ENCODE results near the gene FAM107A. TPM values are rescaled to one million over a fixed set of nuclear protein-coding genes. Genes with fewer than 3 reads are reported as not detected.
A peak's percentile ranks its signal among the peaks of the same experiment; 100 is the strongest.

Gene FAM107A
- polyA plus RNA-seq, 4 donors: 1.0 to 40.7 (median 2.8) TPM

GRCh38 chr3:58544541-58544940 lies 32.6 kb downstream of the FAM107A start:
- Histone ChIP-seq H3K27ac (ENCODE audit: low read depth in 1 of 3, low read length in 2 of 3) (no peak overlapping the region), H3K4me3 (ENCODE audit: low read depth in 1 of 3, low read length in 3 of 3) (no peak overlapping the region), H3K9me3 (ENCODE audit: control insufficient read depth in 2 of 2, insufficient read depth in 1 of 2, low read depth in 1 of 2, low read length in 1 of 2) (no peaks in the 10 kb centered on the region), H3K4me1 (ENCODE audit: control insufficient read depth in 3 of 3, insufficient read depth in 2 of 3, low read depth in 1 of 3, low read length in 2 of 3) (no peaks in the 10 kb centered on the region), H3K27me3 (ENCODE audit: control insufficient read depth in 3 of 3, insufficient read depth in 3 of 3, low read length in 3 of 3) (no peaks in the 10 kb centered on the region), H3K36me3 (ENCODE audit: control insufficient read depth in 3 of 3, insufficient read depth in 2 of 3, low read depth in 1 of 3, low read length in 3 of 3) (no peaks in the 10 kb centered on the region)
- FAIRE-seq (no peak), DNase-seq (no peak)
- WGBS, 3 donors: 86 to 95% (median 92%) methylated on average over 3 of the region's 3 CpGs

GRCh38 chr3:58540176-58540858 lies 36.9 kb downstream of the FAM107A start:
- Histone ChIP-seq H3K27me3 (ENCODE audit: control insufficient read depth in 3 of 3, insufficient read depth in 3 of 3, low read length in 3 of 3) (no peaks in the 10 kb centered on the region), H3K4me1 (ENCODE audit: control insufficient read depth in 3 of 3, insufficient read depth in 2 of 3, low read depth in 1 of 3, low read length in 2 of 3) (peaks cover 10 to 39% (median 11%) of the 10 kb centered on the region in 3 donors), H3K9me3 (ENCODE audit: control insufficient read depth in 2 of 2, insufficient read depth in 1 of 2, low read depth in 1 of 2, low read length in 1 of 2) (peaks cover 0 to 3% of the 10 kb centered on the region in 2 donors), H3K4me3 (ENCODE audit: low read depth in 1 of 3, low read length in 3 of 3) (no peak overlapping the region), H3K27ac (ENCODE audit: low read depth in 1 of 3, low read length in 2 of 3) (no peak overlapping the region), H3K36me3 (ENCODE audit: control insufficient read depth in 3 of 3, insufficient read depth in 2 of 3, low read depth in 1 of 3, low read length in 3 of 3) (peaks cover 0 to 1% (median 0%) of the 10 kb centered on the region in 3 donors)
- WGBS, 3 donors: 90 to 95% (median 91%) methylated on average over 8 of the region's 8 CpGs
- DNase-seq (no peak), FAIRE-seq (no peak)

GRCh38 chr3:58539626-58540025 lies 37.6 kb downstream of the FAM107A start:
- DNase-seq (no peak), FAIRE-seq (no peak)
- peaks cover 10 to 46% (median 14%) of the 10 kb centered on the region in 3 donors for H3K4me1 ChIP-seq (ENCODE audit: control insufficient read depth in 3 of 3, insufficient read depth in 2 of 3, low read depth in 1 of 3, low read length in 2 of 3)
- peaks cover 0 to 8% (median 0%) of the 10 kb centered on the region in 3 donors for H3K36me3 ChIP-seq (ENCODE audit: control insufficient read depth in 3 of 3, insufficient read depth in 2 of 3, low read depth in 1 of 3, low read length in 3 of 3)
- peaks cover 0 to 3% of the 10 kb centered on the region in 2 donors for H3K9me3 ChIP-seq (ENCODE audit: control insufficient read depth in 2 of 2, insufficient read depth in 1 of 2, low read depth in 1 of 2, low read length in 1 of 2)
- no peak overlapping the region for H3K4me3 ChIP-seq (ENCODE audit: low read depth in 1 of 3, low read length in 3 of 3)
- no peaks in the 10 kb centered on the region for H3K27me3 ChIP-seq (ENCODE audit: control insufficient read depth in 3 of 3, insufficient read depth in 3 of 3, low read length in 3 of 3)
- WGBS, 3 donors: 79 to 90% (median 80%) methylated on average over 10 of the region's 10 CpGs
- H3K27ac ChIP-seq (ENCODE audit: low read depth in 1 of 3, low read length in 2 of 3): no peak overlapping the region

GRCh38 chr3:58537412-58538301 lies 39.5 kb downstream of the FAM107A start:
- H3K4me1 ChIP-seq (ENCODE audit: control insufficient read depth in 3 of 3, insufficient read depth in 2 of 3, low read depth in 1 of 3, low read length in 2 of 3): peaks cover 10 to 60% (median 14%) of the 10 kb centered on the region in 3 donors

GRCh38 chr3:58536501-58537411 lies 40.4 kb downstream of the FAM107A start, which contains the start of gene ACOX2:
Gene ACOX2, minus strand, starts transcription at chr3:58537190. Its CDS starts 2,084 bp downstream, at chr3:58535106.
- Histone ChIP-seq H3K27me3 (ENCODE audit: control insufficient read depth in 3 of 3, insufficient read depth in 3 of 3, low read length in 3 of 3) (no peaks in the 10 kb centered on the region), H3K27ac (ENCODE audit: low read depth in 1 of 3, low read length in 2 of 3) (peak within 1 kb of the TSS; percentile 77 to 93 (median 90)), H3K4me1 (ENCODE audit: control insufficient read depth in 3 of 3, insufficient read depth in 2 of 3, low read depth in 1 of 3, low read length in 2 of 3) (peaks cover 10 to 65% (median 14%) of the 10 kb centered on the region in 3 donors), H3K36me3 (ENCODE audit: control insufficient read depth in 3 of 3, insufficient read depth in 2 of 3, low read depth in 1 of 3, low read length in 3 of 3) (peaks cover 0 to 29% (median 2%) of the 10 kb centered on the region in 3 donors), H3K4me3 (ENCODE audit: low read depth in 1 of 3, low read length in 3 of 3) (peak within 1 kb of the TSS in 2 of 3 donors; percentile 22 to 48), H3K9me3 (ENCODE audit: control insufficient read depth in 2 of 2, insufficient read depth in 1 of 2, low read depth in 1 of 2, low read length in 1 of 2) (peaks cover 0 to 3% of the 10 kb centered on the region in 2 donors)
- DNase-seq (peak; percentile 65 to 80), FAIRE-seq (no peak)
- WGBS, 3 donors: 16 to 33% (median 26%) methylated on average over 13 of the region's 13 CpGs

More at GRCh38 chr3:58537412-58538301, 39.5 kb downstream of the FAM107A start:
- WGBS, 3 donors: 23 to 47% (median 31%) methylated on average over 4 of the region's 4 CpGs
- FAIRE-seq (no peak), DNase-seq (peak; percentile 31 to 38)
- H3K4me3 ChIP-seq (ENCODE audit: low read depth in 1 of 3, low read length in 3 of 3): no peak overlapping the region
- peaks cover 0 to 3% of the 10 kb centered on the region in 2 donors for H3K9me3 ChIP-seq (ENCODE audit: control insufficient read depth in 2 of 2, insufficient read depth in 1 of 2, low read depth in 1 of 2, low read length in 1 of 2)
- peaks cover 0 to 23% (median 2%) of the 10 kb centered on the region in 3 donors for H3K36me3 ChIP-seq (ENCODE audit: control insufficient read depth in 3 of 3, insufficient read depth in 2 of 3, low read depth in 1 of 3, low read length in 3 of 3)
- peak overlapping the region; percentile 77 to 93 (median 90) for H3K27ac ChIP-seq (ENCODE audit: low read depth in 1 of 3, low read length in 2 of 3)
- no peaks in the 10 kb centered on the region for H3K27me3 ChIP-seq (ENCODE audit: control insufficient read depth in 3 of 3, insufficient read depth in 3 of 3, low read length in 3 of 3)

GRCh38 chr3:58535531-58536500 lies 41.4 kb downstream of the FAM107A start:
- peak; percentile 95 to 99 for DNase-seq
- peaks cover 0 to 3% of the 10 kb centered on the region in 2 donors for H3K9me3 ChIP-seq (ENCODE audit: control insufficient read depth in 2 of 2, insufficient read depth in 1 of 2, low read depth in 1 of 2, low read length in 1 of 2)
- peaks cover 10 to 69% (median 14%) of the 10 kb centered on the region in 3 donors for H3K4me1 ChIP-seq (ENCODE audit: control insufficient read depth in 3 of 3, insufficient read depth in 2 of 3, low read depth in 1 of 3, low read length in 2 of 3)
- H3K4me3 ChIP-seq (ENCODE audit: low read depth in 1 of 3, low read length in 3 of 3): peak overlapping the region in 2 of 3 donors; percentile 22 to 48
- H3K27ac ChIP-seq (ENCODE audit: low read depth in 1 of 3, low read length in 2 of 3): peak overlapping the region; percentile 77 to 93 (median 90)
- no peak for FAIRE-seq
- peaks cover 0 to 38% (median 4%) of the 10 kb centered on the region in 3 donors for H3K36me3 ChIP-seq (ENCODE audit: control insufficient read depth in 3 of 3, insufficient read depth in 2 of 3, low read depth in 1 of 3, low read length in 3 of 3)
- WGBS, 3 donors: 2 to 24% (median 8%) methylated on average over 2 of the region's 2 CpGs
- H3K27me3 ChIP-seq (ENCODE audit: control insufficient read depth in 3 of 3, insufficient read depth in 3 of 3, low read length in 3 of 3): no peaks in the 10 kb centered on the region
